C4-2B (cell line): Measurements from ENCODE around the gene CALCOCO2.
"Not testable (repeated sequence)": the region's sequence is repeated elsewhere in the genome, so short reads cannot be mapped to it uniquely, and the experiment has no call there.

Source experiments
- ZFX ChIP-seq: fragments of 450-650 bp; IDR thresholded peaks from 2 replicates; pipeline ENCODE4 v1.6.1; 2017
- TF ChIP-seq, protein P1 (sequence below): fragments of 450-650 bp; conservative IDR thresholded peaks from 2 replicates; pipeline ENCODE4 v1.5.1; 2017; ENCODE audit warnings: mild to moderate bottlenecking

- TF ChIP-seq, protein P1, sequence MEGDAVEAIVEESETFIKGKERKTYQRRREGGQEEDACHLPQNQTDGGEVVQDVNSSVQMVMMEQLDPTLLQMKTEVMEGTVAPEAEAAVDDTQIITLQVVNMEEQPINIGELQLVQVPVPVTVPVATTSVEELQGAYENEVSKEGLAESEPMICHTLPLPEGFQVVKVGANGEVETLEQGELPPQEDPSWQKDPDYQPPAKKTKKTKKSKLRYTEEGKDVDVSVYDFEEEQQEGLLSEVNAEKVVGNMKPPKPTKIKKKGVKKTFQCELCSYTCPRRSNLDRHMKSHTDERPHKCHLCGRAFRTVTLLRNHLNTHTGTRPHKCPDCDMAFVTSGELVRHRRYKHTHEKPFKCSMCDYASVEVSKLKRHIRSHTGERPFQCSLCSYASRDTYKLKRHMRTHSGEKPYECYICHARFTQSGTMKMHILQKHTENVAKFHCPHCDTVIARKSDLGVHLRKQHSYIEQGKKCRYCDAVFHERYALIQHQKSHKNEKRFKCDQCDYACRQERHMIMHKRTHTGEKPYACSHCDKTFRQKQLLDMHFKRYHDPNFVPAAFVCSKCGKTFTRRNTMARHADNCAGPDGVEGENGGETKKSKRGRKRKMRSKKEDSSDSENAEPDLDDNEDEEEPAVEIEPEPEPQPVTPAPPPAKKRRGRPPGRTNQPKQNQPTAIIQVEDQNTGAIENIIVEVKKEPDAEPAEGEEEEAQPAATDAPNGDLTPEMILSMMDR = not testable (repeated sequence)
- not testable (repeated sequence) for TF ChIP-seq ZFX
Observed at GRCh38 chr17:48796163-48796522, 34.7 kb upstream of the CALCOCO2 start.
